Panc1 (cell line): ENCODE measurements around the gene AP3B2. TPM values are rescaled to one million over a fixed set of nuclear protein-coding genes. Genes with fewer than 3 reads are reported as not detected.

ENCODE experiments used
- ATAC-seq: fragments of 200-7000 bp; cut with Tn5 transposase; 2 replicates; pipeline ENCODE4 v1.9.1; 2020; ENCODE audit warnings: mild to moderate bottlenecking, moderate library complexity
- BruUV-seq: library from RNA; stranded (reverse); fragments of 400-500 nt; replicated peaks from 2 replicates; lab custom pipeline; 2021; lab: Mats Ljungman, UMichigan
- CTCF ChIA-PET: fragments of 300-600 bp; sonication (Branson Sonifier 250); formaldehyde crosslinking; loops from one replicate; lab custom pipeline; 2022; ENCODE audit warnings: antibody characterized with exemption; lab: Charles Lee
- POLR2A ChIA-PET: fragments of 300-600 bp; sonication (Branson Sonifier 250); formaldehyde crosslinking; loops from one replicate; lab custom pipeline; 2022; ENCODE audit warnings: antibody characterized with exemption; lab: Charles Lee
- DNase-seq: peaks from one replicate; pipeline ENCODE4 v3.0.0-alpha.2; 2010; ENCODE audit warnings: low read depth, low spot score
- H3K27ac ChIP-seq: 2 replicates; pipeline ENCODE4 v1.5.1; 2011; ENCODE audit warnings: mild to moderate bottlenecking, low read length, inconsistent platforms
- H3K27me3 ChIP-seq: fragments of 200-500 bp; sonication (Bioruptor generic); 2 replicates; pipeline ENCODE4 v1.6.0; 2014; ENCODE audit warnings: low read length, inconsistent platforms; ENCODE audit not compliant: control insufficient read depth, insufficient read depth
- H3K36me3 ChIP-seq: fragments of 200-500 bp; sonication (Bioruptor generic); 2 replicates; pipeline ENCODE4 v1.5.1; 2014; ENCODE audit warnings: inconsistent platforms, mild to moderate bottlenecking, low read length, moderate library complexity; ENCODE audit not compliant: control insufficient read depth, insufficient read depth
- H3K4me1 ChIP-seq: 2 replicates; pipeline ENCODE4 v1.5.1; 2011; ENCODE audit warnings: inconsistent platforms, mild to moderate bottlenecking, low read length, moderate library complexity; ENCODE audit not compliant: control insufficient read depth, insufficient read depth
- H3K4me3 ChIP-seq, 2 experiments: 2 replicates each; pipeline ENCODE4 v1.5.1; 2011 to 2012; ENCODE audit warnings: low read depth in 2 of 2, low read length in 2 of 2, mild to moderate bottlenecking in 2 of 2, inconsistent platforms in 1 of 2, moderate library complexity in 1 of 2
- H3K9me3 ChIP-seq: fragments of 200-500 bp; sonication (Bioruptor generic); 2 replicates; pipeline ENCODE4 v1.5.1; 2014; ENCODE audit warnings: low read depth, mild to moderate bottlenecking, inconsistent platforms, low read length, moderate library complexity; ENCODE audit not compliant: control insufficient read depth, insufficient read depth
- POLR2AphosphoS5 ChIP-seq: IDR thresholded peaks from 2 replicates; pipeline ENCODE4 v1.6.1; 2012; ENCODE audit warnings: mild to moderate bottlenecking, low read depth, low read length, moderate library complexity
- REST ChIP-seq, 2 experiments: IDR thresholded peaks; 2 replicates each; pipeline ENCODE4 v1.6.1; 2011 to 2012; ENCODE audit warnings: low read depth in 2 of 2, control low read depth in 1 of 2, low read length in 1 of 2, mild to moderate bottlenecking in 1 of 2, moderate library complexity in 1 of 2; ENCODE audit not compliant: insufficient read depth in 1 of 2
- SIN3A ChIP-seq: IDR thresholded peaks from 2 replicates; pipeline ENCODE4 v1.6.1; 2012; ENCODE audit warnings: low read depth, mild to moderate bottlenecking, low read length, moderate library complexity, borderline replicate concordance; ENCODE audit not compliant: insufficient read depth
- TCF7L2 ChIP-seq: IDR thresholded peaks from 2 replicates; pipeline ENCODE4 v1.6.1; 2011; ENCODE audit warnings: mild to moderate bottlenecking, low read depth, low read length, inconsistent platforms
- in situ Hi-C: cut with HindIII; loops from 2 replicates; pipeline ENCODE4 v1.10.0; 2016; ENCODE audit warnings: low sequenced_read_pairs, low pct_unique_long_range_greater_than_20kb
- intact Hi-C: fragments of 100-400 bp; cut with micrococcal nuclease; formaldehyde crosslinking; loops from one replicate; pipeline ENCODE4 v1.10.0; 2022; ENCODE audit not compliant: unreplicated experiment
- total RNA-seq: library from RNA; stranded (reverse); gene quantifications from one replicate; pipeline ENCODE4 v1.2.1, GENCODE V29; 2021; ENCODE audit not compliant: unreplicated experiment
- TF ChIP-seq, protein P1 (sequence below): fragments of 450-650 bp; IDR thresholded peaks from 2 replicates; pipeline ENCODE4 v1.5.1; 2017; ENCODE audit warnings: mild to moderate bottlenecking

The AP3B2 gene
- total RNA-seq, 1 experiment from 2014 or later: 0.95 TPM

- Histone ChIP-seq H3K27ac (no peak overlapping the region), H3K36me3 (no peaks in the 10 kb centered on the region), H3K4me3 (no peak overlapping the region), H3K27me3 (no peaks in the 10 kb centered on the region), H3K9me3 (no peaks in the 10 kb centered on the region), H3K4me1 (no peaks in the 10 kb centered on the region; the same call in 1 of the 2 replicates)
- intact Hi-C loops: loop anchor here (10.0 kb wide), 1 partner anchor 199 kb away; the partner anchor contains the start of gene RPS17
- POLR2A ChIA-PET: no interaction called here
- no peak for ATAC-seq
- no peak for DNase-seq
- TF ChIP-seq REST (IDR thresholded peaks at IDR 0.05; ENCODE audit: insufficient read depth in 1 of 2, low read depth in 2 of 2, low read length in 1 of 2) (no peak), POLR2AphosphoS5 (no peak), SIN3A (no peak)
- TF ChIP-seq, protein P1, sequence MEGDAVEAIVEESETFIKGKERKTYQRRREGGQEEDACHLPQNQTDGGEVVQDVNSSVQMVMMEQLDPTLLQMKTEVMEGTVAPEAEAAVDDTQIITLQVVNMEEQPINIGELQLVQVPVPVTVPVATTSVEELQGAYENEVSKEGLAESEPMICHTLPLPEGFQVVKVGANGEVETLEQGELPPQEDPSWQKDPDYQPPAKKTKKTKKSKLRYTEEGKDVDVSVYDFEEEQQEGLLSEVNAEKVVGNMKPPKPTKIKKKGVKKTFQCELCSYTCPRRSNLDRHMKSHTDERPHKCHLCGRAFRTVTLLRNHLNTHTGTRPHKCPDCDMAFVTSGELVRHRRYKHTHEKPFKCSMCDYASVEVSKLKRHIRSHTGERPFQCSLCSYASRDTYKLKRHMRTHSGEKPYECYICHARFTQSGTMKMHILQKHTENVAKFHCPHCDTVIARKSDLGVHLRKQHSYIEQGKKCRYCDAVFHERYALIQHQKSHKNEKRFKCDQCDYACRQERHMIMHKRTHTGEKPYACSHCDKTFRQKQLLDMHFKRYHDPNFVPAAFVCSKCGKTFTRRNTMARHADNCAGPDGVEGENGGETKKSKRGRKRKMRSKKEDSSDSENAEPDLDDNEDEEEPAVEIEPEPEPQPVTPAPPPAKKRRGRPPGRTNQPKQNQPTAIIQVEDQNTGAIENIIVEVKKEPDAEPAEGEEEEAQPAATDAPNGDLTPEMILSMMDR: no peak
- BruUV-seq: no TSS peak
- CTCF ChIA-PET: no interaction called here
- in situ Hi-C loops: no loop called here
Measured at GRCh38 chr15:82743810-82744209, 34.1 kb upstream of the AP3B2 start.

- in situ Hi-C loops: no loop called here
- intact Hi-C loops: loop anchor here (10.0 kb wide), 1 partner anchor 197 kb away; the partner anchor contains the start of gene RPS17
- no peaks in the 10 kb centered on the region for H3K27me3 ChIP-seq
- H3K4me1 ChIP-seq: no peaks in the 10 kb centered on the region; the same call in 1 of the 2 replicates
- ChIA-PET POLR2A (no interaction called here), CTCF (no interaction called here)
- no peak for DNase-seq
- no peak for TF ChIP-seq POLR2AphosphoS5
- TF ChIP-seq, protein P1: no peak
- no peak for TF ChIP-seq TCF7L2
- TF ChIP-seq REST (IDR thresholded peaks at IDR 0.05; ENCODE audit: insufficient read depth in 1 of 2, low read depth in 2 of 2, low read length in 1 of 2): no peak
- no peak for TF ChIP-seq SIN3A
- ATAC-seq: no peak
- no TSS peak for BruUV-seq
- no peak overlapping the region for H3K4me3 ChIP-seq
- no peaks in the 10 kb centered on the region for H3K9me3 ChIP-seq
- no peak overlapping the region for H3K27ac ChIP-seq
- no peaks in the 10 kb centered on the region for H3K36me3 ChIP-seq
Measured at GRCh38 chr15:82742134-82742533, 32.5 kb upstream of the AP3B2 start.
